Left lung (tissue), 10 donors: ENCODE measurements around the gene PANX1. TPM values are rescaled to one million over a fixed set of nuclear protein-coding genes. Genes with fewer than 3 reads are reported as not detected.

Experiments used
- ATAC-seq: fragments of 200-7000 bp; cut with Tn5 transposase; one replicate; pipeline ENCODE4 v1.9.1; 2020; ENCODE audit warnings: moderate library complexity
- DNase-seq, 4 donors: peaks; one replicate each; pipeline ENCODE4 v3.0.0-alpha.2; 2013 to 2020
- H3K27ac ChIP-seq, 2 donors: fragments of 200-600 bp; sonication (generic) in 1 of 2; one replicate each; pipeline versions ENCODE4 v1.5.0 to v1.8.0; 2020 to 2021
- H3K27me3 ChIP-seq, 2 donors: fragments of 200-600 bp; sonication (generic) in 1 of 2; one replicate each; pipeline versions ENCODE4 v1.5.0 to v1.8.0; 2020 to 2021
- H3K36me3 ChIP-seq, 2 donors: fragments of 200-600 bp; sonication (generic) in 1 of 2; one replicate each; pipeline versions ENCODE4 v1.5.0 to v1.8.0; 2020 to 2021
- H3K4me1 ChIP-seq, 2 donors: fragments of 200-600 bp; one replicate each; pipeline ENCODE4 v1.8.0; 2021
- H3K4me3 ChIP-seq, 2 donors: fragments of 200-600 bp; sonication (generic) in 1 of 2; one replicate each; pipeline versions ENCODE4 v1.5.0 to v1.8.0; 2020 to 2021; ENCODE audit warnings: mild to moderate bottlenecking in 1 of 2
- H3K9me3 ChIP-seq, 2 donors: fragments of 200-600 bp; sonication (generic) in 1 of 2; one replicate each; pipeline versions ENCODE4 v1.5.0 to v1.8.0; 2020 to 2021
- CTCF ChIP-seq, 2 donors: fragments of 200-600 bp; sonication (generic) in 1 of 2; IDR thresholded peaks; one replicate each; pipeline versions ENCODE4 v1.5.0 to v1.8.0; 2021; ENCODE audit warnings: antibody characterized with exemption in 2 of 2
- intact Hi-C, 2 donors: fragments of 100-400 bp; cut with DNase I; formaldehyde crosslinking; loops; one replicate each; pipeline versions ENCODE4 v1.11.2 to v1.14.2; 2022
- polyA plus RNA-seq, 6 donors: library from polyadenylated mRNA; unstranded; fragments of 120-200 nt; gene quantifications; one replicate each; pipeline ENCODE4 v1.2.1, GENCODE V29; 2013; ENCODE audit not compliant: insufficient read length in 6 of 6
- total RNA-seq, 2 donors: library from RNA; stranded (reverse); fragmentation: NEBNext Ultra II Directional; extraction: Animal tissue kit (Norgen Biotek cat#: 25700); gene quantifications; one replicate each; pipeline ENCODE4 v1.2.1, GENCODE V29; 2021
- donor health status: DM: no; HTN: yes; CAD: no.
- donor health status: DM: no; HTN: no; CAD: no.

The PANX1 gene
- total and polyA plus RNA-seq, 8 donors, result 21.1 to 36.8 (median 27.3) TPM

- Histone ChIP-seq H3K27ac (peak overlapping the region; percentile 71 to 78), H3K36me3 (no peaks in the 10 kb centered on the region), H3K9me3 (no peaks in the 10 kb centered on the region), H3K4me1 (peaks cover 24 to 72% of the 10 kb centered on the region in 2 donors), H3K4me3 (no peak overlapping the region), H3K27me3 (no peaks in the 10 kb centered on the region)
- TF ChIP-seq CTCF (IDR thresholded peaks at IDR 0.05), result no peak
- intact Hi-C loops, result no loop called here
- ATAC-seq, result peak; percentile 59
- DNase-seq, result peak in 3 of 4 donors; percentile 45 to 77 (median 60)
Observed at GRCh38 chr11:94134651-94135512, 6.2 kb downstream of the PANX1 start.

GRCh38 chr11:94139416-94139815 is 10.8 kb downstream of the PANX1 start:
- no peak for TF ChIP-seq CTCF (IDR thresholded peaks at IDR 0.05)
- DNase-seq (no peak), ATAC-seq (no peak)
- peaks cover 13 to 54% of the 10 kb centered on the region in 2 donors for H3K4me1 ChIP-seq
- no peaks in the 10 kb centered on the region for H3K27me3 ChIP-seq
- H3K27ac ChIP-seq, result no peak overlapping the region
- intact Hi-C loops, result no loop called here
- no peaks in the 10 kb centered on the region for H3K36me3 ChIP-seq
- no peaks in the 10 kb centered on the region for H3K9me3 ChIP-seq
- no peak overlapping the region for H3K4me3 ChIP-seq

- DNase-seq (no peak), ATAC-seq (no peak)
- H3K36me3 ChIP-seq, result no peaks in the 10 kb centered on the region
- H3K9me3 ChIP-seq, result no peaks in the 10 kb centered on the region
- intact Hi-C loops, result no loop called here
- no peak for TF ChIP-seq CTCF (IDR thresholded peaks at IDR 0.05)
- H3K4me3 ChIP-seq, result no peak overlapping the region
- peaks cover 8 to 46% of the 10 kb centered on the region in 2 donors for H3K4me1 ChIP-seq
- H3K27ac ChIP-seq, result no peak overlapping the region
- no peaks in the 10 kb centered on the region for H3K27me3 ChIP-seq
Observed at GRCh38 chr11:94140154-94140655, 11.6 kb downstream of the PANX1 start.

- DNase-seq (no peak), ATAC-seq (no peak)
- H3K36me3 ChIP-seq, result no peaks in the 10 kb centered on the region
- H3K9me3 ChIP-seq, result no peaks in the 10 kb centered on the region
- no peak overlapping the region for H3K27ac ChIP-seq
- no peaks in the 10 kb centered on the region for H3K27me3 ChIP-seq
- TF ChIP-seq CTCF (IDR thresholded peaks at IDR 0.05), result no peak
- H3K4me1 ChIP-seq, result peaks cover 4 to 45% of the 10 kb centered on the region in 2 donors
- intact Hi-C loops, result no loop called here
- H3K4me3 ChIP-seq, result no peak overlapping the region
Observed at GRCh38 chr11:94141511-94142307, 13.1 kb downstream of the PANX1 start.
